ENCODE measurements around the gene CHGA.

Gene CHGA

GRCh38 chr14:92952481-92953298 lies 29.7 kb downstream of the CHGA start:
- Histone ChIP-seq H3K79me2 (ENCODE audit: control insufficient read depth, low read length) (no peaks in the 10 kb centered on the region), H3K4me3 (ENCODE audit: low read length) (no peak overlapping the region), H3K4me2 (ENCODE audit: low read length) (no peak overlapping the region), H3K36me3 (ENCODE audit: control insufficient read depth, low read length) (no peaks in the 10 kb centered on the region), H4K20me1 (ENCODE audit: control insufficient read depth, insufficient read depth, low read depth, low read length) (no peaks in the 10 kb centered on the region), H3K9me3 (ENCODE audit: control insufficient read depth, insufficient read depth, low read length) (no peaks in the 10 kb centered on the region), H3F3A (ENCODE audit: control insufficient read depth, insufficient read depth) (no peaks in the 10 kb centered on the region), H3K27ac (ENCODE audit: low read depth, low read length) (no peak overlapping the region), H3K9me2 (replicated peaks; ENCODE audit: control insufficient read depth, low read length) (no peaks in the 10 kb centered on the region), H3K27me3 (ENCODE audit: control insufficient read depth, low read length) (no peaks in the 10 kb centered on the region), H3K4me1 (ENCODE audit: control insufficient read depth, low read length) (peaks cover 8% of the 10 kb centered on the region)
- TF ChIP-seq CTCF (IDR thresholded peaks at IDR 0.05; ENCODE audit: low read depth, low read length, poor library complexity, severe bottlenecking): no peak
- TF ChIP-seq EZH2phosphoT487 (IDR thresholded peaks at IDR 0.05; ENCODE audit: borderline replicate concordance, low read length): no peak

- no peak overlapping the region for H3K4me3 ChIP-seq (ENCODE audit: low read length)
- H3K36me3 ChIP-seq (ENCODE audit: control insufficient read depth, low read length): no peaks in the 10 kb centered on the region
Measured at GRCh38 chr14:92953526-92953925, 30.6 kb downstream of the CHGA start.

GRCh38 chr14:92954933-92955332 lies 32.0 kb downstream of the CHGA start:
- Histone ChIP-seq H3K4me3 (ENCODE audit: low read length) (no peak overlapping the region), H4K20me1 (ENCODE audit: control insufficient read depth, insufficient read depth, low read depth, low read length) (no peaks in the 10 kb centered on the region), H3K27ac (ENCODE audit: low read depth, low read length) (no peak overlapping the region), H3K27me3 (ENCODE audit: control insufficient read depth, low read length) (no peaks in the 10 kb centered on the region), H3K9me3 (ENCODE audit: control insufficient read depth, insufficient read depth, low read length) (no peaks in the 10 kb centered on the region), H3K79me2 (ENCODE audit: control insufficient read depth, low read length) (no peaks in the 10 kb centered on the region), H3F3A (ENCODE audit: control insufficient read depth, insufficient read depth) (no peaks in the 10 kb centered on the region), H3K36me3 (ENCODE audit: control insufficient read depth, low read length) (no peaks in the 10 kb centered on the region), H3K4me1 (ENCODE audit: control insufficient read depth, low read length) (peaks cover 8% of the 10 kb centered on the region), H3K4me2 (ENCODE audit: low read length) (no peak overlapping the region), H3K9me2 (replicated peaks; ENCODE audit: control insufficient read depth, low read length) (no peaks in the 10 kb centered on the region)
- no peak for TF ChIP-seq CTCF (IDR thresholded peaks at IDR 0.05; ENCODE audit: low read depth, low read length, poor library complexity, severe bottlenecking)
- no peak for TF ChIP-seq EZH2phosphoT487 (IDR thresholded peaks at IDR 0.05; ENCODE audit: borderline replicate concordance, low read length)

More at GRCh38 chr14:92953526-92953925, 30.6 kb downstream of the CHGA start:
- no peak overlapping the region for H3K27ac ChIP-seq (ENCODE audit: low read depth, low read length)
- H3K4me2 ChIP-seq (ENCODE audit: low read length): no peak overlapping the region
- no peaks in the 10 kb centered on the region for H3K79me2 ChIP-seq (ENCODE audit: control insufficient read depth, low read length)
- no peaks in the 10 kb centered on the region for H3K9me2 ChIP-seq (replicated peaks; ENCODE audit: control insufficient read depth, low read length)
- H3K9me3 ChIP-seq (ENCODE audit: control insufficient read depth, insufficient read depth, low read length): no peaks in the 10 kb centered on the region
- H3F3A ChIP-seq (ENCODE audit: control insufficient read depth, insufficient read depth): no peaks in the 10 kb centered on the region
- TF ChIP-seq EZH2phosphoT487 (IDR thresholded peaks at IDR 0.05; ENCODE audit: borderline replicate concordance, low read length): no peak
- TF ChIP-seq CTCF (IDR thresholded peaks at IDR 0.05; ENCODE audit: low read depth, low read length, poor library complexity, severe bottlenecking): no peak
- H3K4me1 ChIP-seq (ENCODE audit: control insufficient read depth, low read length): peaks cover 8% of the 10 kb centered on the region
- H3K27me3 ChIP-seq (ENCODE audit: control insufficient read depth, low read length): no peaks in the 10 kb centered on the region
- no peaks in the 10 kb centered on the region for H4K20me1 ChIP-seq (ENCODE audit: control insufficient read depth, insufficient read depth, low read depth, low read length)

Measured in DOHH2 (cell line).